ENCODE measurements around the gene MDP1.

MDP1 gene

DNA sequence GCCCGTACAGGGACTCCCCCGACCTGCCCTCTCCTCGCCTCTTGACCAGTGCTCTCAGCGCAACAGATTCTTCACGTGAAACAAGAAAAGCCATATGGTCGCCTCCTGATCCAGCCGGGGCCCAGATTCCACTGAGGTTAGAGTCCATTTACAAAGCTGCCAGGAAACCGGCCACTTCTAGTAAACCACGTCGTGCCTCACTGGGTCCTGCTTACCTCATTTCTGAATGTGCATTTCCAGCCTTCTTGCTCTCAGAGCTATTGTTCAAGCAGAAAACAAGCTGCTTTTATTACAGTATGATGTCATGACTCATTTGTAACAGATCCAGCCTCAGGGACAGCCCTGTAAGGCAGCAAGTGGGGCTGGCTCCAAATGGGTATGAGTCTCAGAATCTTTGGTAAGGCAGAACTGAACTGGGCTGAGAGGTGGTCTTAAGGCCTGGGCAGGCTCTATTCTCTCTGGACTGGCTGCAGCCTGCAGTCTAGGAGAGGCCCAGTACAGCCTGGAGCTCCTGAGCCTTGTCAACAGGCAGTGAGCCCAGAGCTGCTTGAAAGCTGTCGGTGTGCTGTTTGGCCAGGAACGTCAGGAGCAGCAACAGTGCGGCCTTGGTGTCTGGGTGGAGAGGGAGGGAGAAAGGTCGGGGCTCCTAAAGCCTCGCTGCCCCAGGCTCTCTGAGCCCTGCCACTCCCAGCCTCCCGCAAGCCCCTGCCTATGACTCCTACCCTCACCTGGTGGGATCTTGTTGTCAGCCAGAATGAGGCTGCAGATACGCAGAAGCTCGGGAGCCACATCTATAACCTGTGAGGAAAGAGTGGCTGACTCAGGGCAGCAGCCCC is 35.7 kb downstream of the MDP1 start:
- ATAC-seq, result peak in 1 of 2 donors; percentile 6

DNA sequence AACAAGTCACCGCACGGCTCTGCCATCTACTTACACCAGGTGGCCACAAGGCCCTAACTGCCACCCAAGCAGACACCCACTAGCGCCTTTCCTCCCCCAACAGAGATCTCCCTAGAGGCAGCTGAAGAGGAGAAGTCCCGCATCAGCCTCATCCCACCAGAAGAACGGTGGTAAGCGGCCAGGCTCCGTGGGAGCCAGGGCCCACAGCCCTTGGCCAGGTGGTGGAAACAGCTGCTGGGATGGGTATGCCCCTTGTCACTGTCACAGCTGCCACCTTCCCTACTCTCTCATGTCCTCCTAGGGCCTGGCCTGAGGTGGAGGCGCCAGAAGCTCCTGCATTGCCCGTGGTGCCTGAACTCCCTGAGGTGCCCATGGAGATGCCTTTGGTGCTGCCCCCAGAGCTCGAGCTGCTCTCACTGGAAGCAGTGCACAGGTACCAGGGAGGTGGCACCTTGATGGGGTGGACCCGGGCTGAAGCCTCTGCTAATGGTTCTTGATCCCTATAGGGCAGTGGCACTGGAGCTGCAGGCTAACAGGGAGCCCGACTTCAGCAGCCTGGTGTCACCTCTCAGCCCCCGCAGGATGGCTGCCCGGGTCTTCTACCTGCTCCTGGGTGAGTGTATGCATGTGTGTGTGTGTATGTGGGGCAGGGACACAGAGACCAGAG is 36.4 kb downstream of the MDP1 start:
- no peak for ATAC-seq

DNA sequence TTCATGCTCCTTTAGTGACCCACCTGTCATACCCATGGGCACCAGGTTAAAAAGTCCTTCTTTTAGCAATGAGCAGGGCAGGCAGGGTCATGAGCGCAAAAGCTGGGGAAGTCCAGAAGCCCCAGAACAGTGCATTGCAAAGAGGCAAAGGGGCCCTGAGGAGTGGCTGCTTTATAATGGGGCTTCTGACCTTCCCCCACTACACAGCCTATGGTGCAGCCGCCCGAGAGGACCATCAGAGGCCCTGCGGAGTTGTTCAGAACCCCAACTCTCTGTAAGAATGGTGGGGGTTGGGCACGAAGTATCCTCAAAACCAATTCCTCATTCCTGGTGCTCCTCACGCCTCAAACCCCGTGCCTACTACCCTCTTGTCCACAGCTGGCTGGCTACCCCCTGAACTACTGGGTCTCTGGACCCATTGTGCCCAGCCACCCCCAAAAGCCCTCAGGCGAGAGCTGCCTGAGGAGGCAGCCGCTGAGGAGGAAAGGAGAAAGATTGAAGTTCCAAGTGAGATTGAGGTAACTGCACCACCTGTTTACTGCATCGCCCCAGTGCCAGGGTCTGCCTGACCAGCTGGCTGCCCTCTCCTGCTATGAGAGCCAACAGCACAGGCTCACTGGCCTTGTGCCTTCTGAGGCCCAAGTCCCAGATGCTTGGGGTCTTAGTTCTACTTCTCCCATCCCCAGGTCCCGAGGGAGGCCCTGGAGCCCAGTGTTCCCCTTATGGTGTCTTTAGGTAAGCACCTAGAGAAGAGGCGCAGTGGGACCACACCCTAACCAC is 37.3 kb downstream of the MDP1 start:
- ATAC-seq, result no peak

DNA sequence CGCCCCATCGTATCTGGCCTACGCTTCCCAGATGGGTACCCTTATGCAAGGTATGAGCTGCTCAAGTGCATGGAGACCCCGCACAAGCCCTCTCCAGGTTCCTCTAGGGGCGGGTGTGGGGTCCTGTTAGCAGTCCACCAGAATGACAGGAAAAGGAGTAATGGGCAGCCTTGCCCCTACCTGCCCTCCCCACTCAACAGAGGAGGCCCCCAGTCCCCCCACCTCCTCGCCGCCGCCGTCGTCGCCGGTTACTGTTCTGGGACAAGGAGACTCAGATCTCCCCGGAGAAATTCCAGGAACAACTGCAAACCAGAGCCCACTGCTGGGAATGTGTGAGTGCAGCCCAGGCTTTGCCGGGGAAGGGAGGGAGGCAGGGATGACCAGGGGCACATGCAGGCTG is 38.0 kb downstream of the MDP1 start:
- no peak for ATAC-seq

DNA sequence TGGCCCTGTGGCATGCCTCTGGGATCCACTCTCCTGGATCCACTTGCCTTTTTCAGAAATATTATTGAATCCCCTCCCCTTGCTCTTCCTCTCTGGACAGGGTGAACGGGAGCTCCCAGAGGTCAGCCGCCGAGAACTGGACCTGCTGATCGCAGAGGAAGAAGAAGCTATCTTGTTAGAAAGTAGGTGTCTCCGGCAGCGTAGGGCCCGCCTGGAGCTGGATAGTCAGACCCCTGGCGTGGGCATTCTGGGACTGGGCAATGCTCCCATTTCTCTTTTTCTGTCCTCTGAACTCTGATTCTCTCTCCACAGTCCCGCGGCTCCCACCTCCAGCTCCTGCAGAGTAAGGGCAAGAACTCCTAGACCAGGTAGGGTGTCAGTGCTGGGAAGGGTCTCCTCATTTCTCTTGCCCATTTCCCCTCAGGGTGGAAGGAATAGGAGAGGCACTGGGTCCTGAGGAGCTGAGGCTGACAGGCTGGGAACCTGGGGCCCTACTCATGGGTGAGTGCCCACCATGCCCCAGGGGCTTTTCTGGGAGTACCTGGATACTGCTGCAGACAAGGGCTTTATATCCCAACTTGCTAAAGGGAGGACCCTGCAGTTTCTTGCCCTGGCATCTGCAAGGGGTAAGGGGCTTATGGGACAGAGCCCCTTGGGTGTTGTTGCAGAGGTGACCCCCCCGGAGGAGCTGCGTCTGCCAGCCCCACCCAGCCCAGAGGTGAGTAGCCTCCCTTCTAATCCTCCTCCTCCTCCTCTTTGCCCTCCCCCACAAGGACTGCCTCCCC is 38.6 kb downstream of the MDP1 start:
- ATAC-seq, result no peak

DNA sequence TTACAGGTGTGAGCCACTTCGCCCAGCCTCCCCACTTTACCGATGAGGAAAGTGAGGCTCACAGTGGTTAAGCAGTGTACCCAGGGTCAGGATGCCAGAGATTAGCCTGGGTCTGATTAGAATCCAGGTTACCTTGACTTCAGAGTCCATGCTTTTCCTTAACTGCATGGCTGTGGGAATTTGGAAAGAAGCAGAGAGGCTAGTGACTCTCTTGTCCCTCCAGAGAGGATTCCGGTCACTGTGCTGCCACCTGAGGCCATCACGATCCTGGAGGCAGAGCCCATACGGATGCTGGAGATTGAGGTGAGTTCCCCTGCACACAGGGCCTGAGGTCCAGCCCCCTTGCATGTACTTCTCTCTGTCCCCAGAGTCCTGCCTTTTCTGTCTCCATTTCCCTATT is 39.3 kb downstream of the MDP1 start:
- no peak for ATAC-seq

DNA sequence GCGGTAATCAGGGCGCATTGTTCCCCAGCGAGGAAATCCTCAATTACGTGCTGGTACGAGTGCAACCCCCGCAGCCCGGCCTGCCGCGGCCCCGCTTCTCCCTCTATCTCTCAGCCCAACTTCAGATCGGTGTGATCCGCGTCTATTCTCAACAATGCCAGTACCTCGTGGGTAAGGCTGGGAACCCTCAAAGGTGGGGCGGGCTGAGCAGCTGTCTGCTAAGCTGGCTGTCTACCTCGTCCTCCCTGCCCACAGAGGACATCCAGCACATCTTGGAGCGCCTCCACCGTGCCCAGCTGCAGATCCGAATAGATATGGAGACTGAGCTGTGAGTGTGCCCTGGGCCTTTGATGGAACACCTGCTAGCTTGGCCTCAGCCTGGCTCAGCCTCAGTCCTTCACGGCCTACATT is 43.0 kb downstream of the MDP1 start:
- ATAC-seq, result no peak

DNA sequence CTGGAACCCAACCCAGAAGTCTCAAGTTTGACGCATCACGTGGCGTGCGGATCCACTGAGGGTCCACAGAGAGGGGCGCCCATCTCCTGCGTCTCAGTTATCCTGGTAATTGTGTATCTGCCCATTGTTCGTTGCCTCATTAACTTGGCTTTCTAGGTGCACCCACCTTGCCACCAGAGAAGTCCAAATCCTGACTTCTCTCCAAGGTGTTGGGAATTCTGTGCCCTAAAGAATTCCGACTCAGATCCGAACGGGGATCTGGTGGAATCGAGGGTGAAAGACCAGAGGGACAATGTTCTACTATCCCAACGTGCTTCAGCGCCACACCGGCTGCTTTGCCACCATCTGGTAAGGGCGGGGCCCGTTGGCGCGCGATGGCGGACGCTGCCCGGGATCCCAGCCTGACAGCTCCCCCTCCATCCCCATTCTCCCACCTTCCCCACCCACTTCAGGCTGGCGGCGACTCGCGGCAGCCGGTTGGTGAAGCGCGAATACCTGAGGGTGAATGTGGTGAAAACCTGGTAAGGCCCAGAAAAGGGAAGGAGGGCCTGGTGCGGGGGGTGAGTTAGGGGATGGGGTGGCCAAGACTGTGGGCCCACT is 43.5 kb downstream of the MDP1 start:
- no peak for ATAC-seq

DNA sequence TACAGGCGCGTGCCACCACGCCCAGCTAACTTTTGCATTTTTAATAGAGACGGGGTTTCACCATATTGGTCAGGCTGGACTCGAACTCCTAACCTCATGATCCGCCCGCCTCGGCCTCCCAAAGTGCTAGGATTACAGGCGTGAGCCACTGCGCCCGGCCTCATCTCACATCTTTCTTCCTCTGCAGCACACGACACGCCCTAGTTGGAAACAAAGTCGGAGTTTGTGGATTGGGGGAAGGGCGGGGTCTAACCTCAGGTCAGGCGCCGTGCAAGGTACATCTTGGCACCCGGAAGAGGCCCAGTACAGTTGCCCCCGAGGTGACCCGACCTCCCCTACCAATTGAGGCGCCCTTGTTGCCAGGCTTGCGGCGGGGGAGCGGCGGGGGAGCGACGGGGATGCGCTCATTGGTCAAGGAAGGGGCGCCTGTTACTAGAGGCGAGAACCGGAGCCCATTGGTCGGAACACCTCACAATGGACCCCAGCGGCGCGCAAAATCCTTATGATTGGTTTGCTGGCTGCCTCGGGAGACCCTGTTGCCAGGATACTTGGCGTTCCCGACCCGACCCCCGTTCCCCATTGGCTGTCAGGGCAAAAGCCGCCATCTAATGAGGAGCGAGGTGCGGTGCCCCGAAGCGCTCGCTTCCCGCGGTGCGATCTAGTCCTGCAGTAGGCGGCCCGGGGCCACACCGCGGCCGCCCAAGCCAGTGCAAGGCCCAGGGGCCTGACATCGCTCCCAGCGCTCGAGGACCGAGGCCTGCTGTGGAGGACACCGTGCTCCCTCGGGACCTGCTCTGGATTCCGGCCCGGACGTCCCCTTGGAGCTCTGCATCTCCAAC is 44.2 kb downstream of the MDP1 start, which contains the start of gene REC8:
Gene REC8 (plus strand): TSS at position 659 of the 839 bp plus-strand sequence. CDS start 473 bp downstream, outside the sequence.
- peak; percentile 76 to 80 for ATAC-seq

DNA sequence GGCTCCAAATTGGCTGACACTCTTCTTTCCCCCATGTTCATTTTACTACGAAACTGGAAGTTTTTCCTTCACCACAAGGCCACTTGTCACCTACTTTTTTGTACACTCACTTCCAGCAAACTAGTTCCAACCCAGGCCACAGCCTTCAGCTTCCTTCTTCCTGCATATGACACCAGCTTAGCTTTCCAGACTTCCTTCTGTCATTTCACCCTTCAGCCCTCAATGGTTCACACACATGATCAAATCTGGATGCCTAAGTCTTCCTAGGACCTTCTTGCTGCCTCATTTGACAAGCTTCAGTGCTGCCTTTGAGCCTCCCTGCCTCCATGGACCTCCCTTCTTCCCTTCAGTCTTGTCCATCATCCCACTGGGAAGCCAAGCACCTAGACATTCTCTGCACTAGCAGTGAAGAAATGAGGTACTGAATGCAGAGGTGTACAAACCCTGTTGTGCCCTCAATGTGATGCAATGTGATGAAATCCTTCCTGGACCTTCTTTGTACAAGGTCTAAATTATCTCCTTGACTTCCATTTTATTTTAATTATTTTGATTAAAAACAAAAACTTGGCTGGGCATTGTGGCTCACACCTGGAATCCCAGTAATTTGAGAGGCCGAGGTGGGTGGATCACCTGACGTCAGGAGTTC is 48.3 kb downstream of the MDP1 start:
- no peak for ATAC-seq

DNA sequence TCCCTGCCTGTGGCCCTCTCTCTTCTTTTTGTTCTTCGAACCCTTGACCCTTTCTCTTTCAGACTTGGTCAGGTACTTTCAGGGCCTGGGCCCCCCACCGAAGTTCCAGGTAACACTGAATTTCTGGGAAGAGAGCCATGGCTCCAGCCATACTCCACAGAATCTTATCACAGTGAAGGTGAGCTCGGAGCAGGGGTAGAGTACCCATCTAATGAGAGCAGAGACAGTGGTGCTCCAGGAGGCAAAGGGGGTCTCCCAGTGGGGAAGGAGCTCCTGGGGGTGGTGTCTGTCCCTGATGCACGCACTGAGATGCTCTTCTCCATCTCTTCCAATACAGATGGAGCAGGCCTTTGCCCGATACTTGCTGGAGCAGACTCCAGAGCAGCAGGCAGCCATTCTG is 50.1 kb downstream of the MDP1 start:
- no peak for ATAC-seq

DNA sequence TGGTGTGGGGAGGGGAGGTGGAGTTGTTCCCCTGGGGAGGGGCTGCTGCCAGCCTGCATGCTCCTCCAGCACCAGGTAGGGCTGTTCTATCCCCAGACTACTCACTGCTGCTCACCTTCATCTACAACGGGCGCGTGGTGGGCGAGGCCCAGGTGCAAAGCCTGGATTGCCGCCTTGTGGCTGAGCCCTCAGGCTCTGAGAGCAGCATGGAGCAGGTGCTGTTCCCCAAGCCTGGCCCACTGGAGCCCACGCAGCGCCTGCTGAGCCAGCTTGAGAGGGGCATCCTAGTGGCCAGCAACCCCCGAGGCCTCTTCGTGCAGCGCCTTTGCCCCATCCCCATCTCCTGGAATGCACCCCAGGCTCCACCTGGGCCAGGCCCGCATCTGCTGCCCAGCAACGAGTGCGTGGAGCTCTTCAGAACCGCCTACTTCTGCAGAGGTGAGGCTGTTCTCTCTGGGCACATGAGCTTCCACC is 51.3 kb downstream of the MDP1 start:
- ATAC-seq, result no peak
